HG03520 (cell line): Measurements from ENCODE around the gene SERHL2.
"Not testable (repeated sequence)": the region's sequence is repeated elsewhere in the genome, so short reads cannot be mapped to it uniquely, and the experiment has no call there.

Experiments used
- ATAC-seq: cut with Tn5 transposase; IDR thresholded peaks from one replicate; pipeline ENCODE4 v1.9.1; 2021; ENCODE audit warnings: mild to moderate bottlenecking, moderate library complexity; ENCODE audit not compliant: unreplicated experiment

SERHL2 gene

GRCh38 chr22:42553475-42554361, at the start of gene SERHL2:
SERHL2 (plus strand) TSS chr22:42553956; CDS start chr22:42554021, 65 bp downstream.
- no peak for ATAC-seq

GRCh38 chr22:42508327-42508974, 45.3 kb upstream of the SERHL2 start:
- not testable (repeated sequence) for ATAC-seq

- not testable (repeated sequence) for ATAC-seq
Measured at GRCh38 chr22:42508975-42509364, 44.8 kb upstream of the SERHL2 start.

- ATAC-seq = no peak
Measured at GRCh38 chr22:42509548-42509947, 44.2 kb upstream of the SERHL2 start.

GRCh38 chr22:42511401-42511891, 42.3 kb upstream of the SERHL2 start:
- ATAC-seq = no peak

GRCh38 chr22:42512273-42512990, 41.3 kb upstream of the SERHL2 start:
- not testable (repeated sequence) for ATAC-seq

GRCh38 chr22:42514331-42514730, 39.4 kb upstream of the SERHL2 start:
- not testable (repeated sequence) for ATAC-seq

- ATAC-seq = not testable (repeated sequence)
Measured at GRCh38 chr22:42515304-42515703, 38.5 kb upstream of the SERHL2 start.

- ATAC-seq = no peak
Measured at GRCh38 chr22:42515896-42516295, 37.9 kb upstream of the SERHL2 start.

GRCh38 chr22:42517103-42517502, 36.7 kb upstream of the SERHL2 start:
- not testable (repeated sequence) for ATAC-seq

- ATAC-seq = not testable (repeated sequence)
Measured at GRCh38 chr22:42518638-42519524, 34.9 kb upstream of the SERHL2 start.

- no peak for ATAC-seq
Measured at GRCh38 chr22:42519525-42520401, 34.0 kb upstream of the SERHL2 start, which contains the start of gene RRP7A. RRP7A (minus strand) TSS chr22:42519796; CDS start chr22:42519786, 10 bp downstream.

GRCh38 chr22:42521228-42521546, 32.6 kb upstream of the SERHL2 start:
- no peak for ATAC-seq

GRCh38 chr22:42522546-42522945, 31.2 kb upstream of the SERHL2 start:
- no peak for ATAC-seq

- ATAC-seq = no peak
Measured at GRCh38 chr22:42528591-42529307, 25.0 kb upstream of the SERHL2 start.

- ATAC-seq = not testable (repeated sequence)
Measured at GRCh38 chr22:42529435-42529834, 24.3 kb upstream of the SERHL2 start.

GRCh38 chr22:42531401-42532084, 22.2 kb upstream of the SERHL2 start:
- not testable (repeated sequence) for ATAC-seq

GRCh38 chr22:42533638-42533977, 20.1 kb upstream of the SERHL2 start:
- ATAC-seq = no peak
